Measurements from ENCODE around the gene SQOR. TPM values are rescaled to one million over a fixed set of nuclear protein-coding genes. Genes with fewer than 3 reads are reported as not detected.

The SQOR gene
- total and polyA plus RNA-seq, 2 experiments from 2014 or later: 0.23 TPM; not detected in 1

DNA sequence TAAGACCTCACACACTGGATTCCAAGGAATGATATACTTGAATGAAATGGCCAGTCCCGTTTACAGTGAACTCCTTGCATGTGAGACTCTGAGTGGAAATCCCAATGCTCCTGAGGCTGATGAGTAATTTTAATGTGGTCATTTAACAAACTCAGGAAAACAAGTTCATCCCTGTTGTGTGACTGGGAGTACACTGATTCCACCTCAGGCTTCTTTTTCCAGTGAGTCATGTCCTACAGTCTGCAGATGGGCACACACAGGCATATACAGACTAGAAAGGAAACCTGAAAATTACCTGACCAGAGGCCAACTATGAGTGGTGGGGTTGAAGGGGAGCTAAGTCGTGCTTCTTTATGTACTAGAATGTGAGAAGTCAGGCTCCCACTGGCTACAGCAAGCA lies 5.8 kb downstream of the SQOR start:
- Histone ChIP-seq H3K9me2 (ENCODE audit: insufficient read depth) (no peaks in the 10 kb centered on the region), H3F3A (replicated peaks; ENCODE audit: low read depth) (no peaks in the 10 kb centered on the region), H4K20me1 (replicated peaks; ENCODE audit: insufficient read depth) (no peaks in the 10 kb centered on the region), H3K79me2 (replicated peaks; ENCODE audit: insufficient read depth) (no peaks in the 10 kb centered on the region), H3K27ac (ENCODE audit: low read depth) (no peak overlapping the region), H3K27me3 (ENCODE audit: insufficient read depth) (peaks cover 19% of the 10 kb centered on the region), H3K36me3 (ENCODE audit: insufficient read depth) (no peaks in the 10 kb centered on the region), H3K4me3 (no peak overlapping the region), H2AFZ (no peak overlapping the region), H3K4me1 (ENCODE audit: insufficient read depth) (peaks cover 3% of the 10 kb centered on the region; the same call in 1 of the 2 replicates), H3K4me2 (no peak overlapping the region)
- H3K27ac Mint-ChIP-seq: no peak overlapping the region
- DNase-seq (ENCODE audit: low spot score) (no peak), ATAC-seq (no peak)
- no peak overlapping the region for H3K4me3 Mint-ChIP-seq
- H3K27me3 Mint-ChIP-seq (ENCODE audit: insufficient read depth, low read depth, poor library complexity): peaks cover 5% of the 10 kb centered on the region
- TF ChIP-seq, protein P1, sequence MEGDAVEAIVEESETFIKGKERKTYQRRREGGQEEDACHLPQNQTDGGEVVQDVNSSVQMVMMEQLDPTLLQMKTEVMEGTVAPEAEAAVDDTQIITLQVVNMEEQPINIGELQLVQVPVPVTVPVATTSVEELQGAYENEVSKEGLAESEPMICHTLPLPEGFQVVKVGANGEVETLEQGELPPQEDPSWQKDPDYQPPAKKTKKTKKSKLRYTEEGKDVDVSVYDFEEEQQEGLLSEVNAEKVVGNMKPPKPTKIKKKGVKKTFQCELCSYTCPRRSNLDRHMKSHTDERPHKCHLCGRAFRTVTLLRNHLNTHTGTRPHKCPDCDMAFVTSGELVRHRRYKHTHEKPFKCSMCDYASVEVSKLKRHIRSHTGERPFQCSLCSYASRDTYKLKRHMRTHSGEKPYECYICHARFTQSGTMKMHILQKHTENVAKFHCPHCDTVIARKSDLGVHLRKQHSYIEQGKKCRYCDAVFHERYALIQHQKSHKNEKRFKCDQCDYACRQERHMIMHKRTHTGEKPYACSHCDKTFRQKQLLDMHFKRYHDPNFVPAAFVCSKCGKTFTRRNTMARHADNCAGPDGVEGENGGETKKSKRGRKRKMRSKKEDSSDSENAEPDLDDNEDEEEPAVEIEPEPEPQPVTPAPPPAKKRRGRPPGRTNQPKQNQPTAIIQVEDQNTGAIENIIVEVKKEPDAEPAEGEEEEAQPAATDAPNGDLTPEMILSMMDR (conservative IDR thresholded peaks at IDR 0.05; ENCODE audit: low read depth in 2 of 2): no peak
- TF ChIP-seq CREB1 (CRISPR knock-in tag; IDR thresholded peaks at IDR 0.05; ENCODE audit: low read depth) (no peak), NANOG (IDR thresholded peaks at IDR 0.05; ENCODE audit: borderline replicate concordance) (no peak), ZNF331 (CRISPR knock-in tag; IDR thresholded peaks at IDR 0.05; ENCODE audit: low read depth) (no peak), EZH2phosphoT487 (IDR thresholded peaks at IDR 0.05; ENCODE audit: unreplicated experiment) (no peak), STAT1 (IDR thresholded peaks at IDR 0.05; ENCODE audit: unreplicated experiment) (no peak), POLR2AphosphoS5 (IDR thresholded peaks at IDR 0.05; ENCODE audit: low read depth) (no peak), EZH2 (IDR thresholded peaks at IDR 0.05; ENCODE audit: low read depth, unreplicated experiment) (no peak), ZNF114 (CRISPR knock-in tag; IDR thresholded peaks at IDR 0.05) (no peak), JUNB (IDR thresholded peaks at IDR 0.05; ENCODE audit: unreplicated experiment) (no peak)
- TF ChIP-seq, protein P2, sequence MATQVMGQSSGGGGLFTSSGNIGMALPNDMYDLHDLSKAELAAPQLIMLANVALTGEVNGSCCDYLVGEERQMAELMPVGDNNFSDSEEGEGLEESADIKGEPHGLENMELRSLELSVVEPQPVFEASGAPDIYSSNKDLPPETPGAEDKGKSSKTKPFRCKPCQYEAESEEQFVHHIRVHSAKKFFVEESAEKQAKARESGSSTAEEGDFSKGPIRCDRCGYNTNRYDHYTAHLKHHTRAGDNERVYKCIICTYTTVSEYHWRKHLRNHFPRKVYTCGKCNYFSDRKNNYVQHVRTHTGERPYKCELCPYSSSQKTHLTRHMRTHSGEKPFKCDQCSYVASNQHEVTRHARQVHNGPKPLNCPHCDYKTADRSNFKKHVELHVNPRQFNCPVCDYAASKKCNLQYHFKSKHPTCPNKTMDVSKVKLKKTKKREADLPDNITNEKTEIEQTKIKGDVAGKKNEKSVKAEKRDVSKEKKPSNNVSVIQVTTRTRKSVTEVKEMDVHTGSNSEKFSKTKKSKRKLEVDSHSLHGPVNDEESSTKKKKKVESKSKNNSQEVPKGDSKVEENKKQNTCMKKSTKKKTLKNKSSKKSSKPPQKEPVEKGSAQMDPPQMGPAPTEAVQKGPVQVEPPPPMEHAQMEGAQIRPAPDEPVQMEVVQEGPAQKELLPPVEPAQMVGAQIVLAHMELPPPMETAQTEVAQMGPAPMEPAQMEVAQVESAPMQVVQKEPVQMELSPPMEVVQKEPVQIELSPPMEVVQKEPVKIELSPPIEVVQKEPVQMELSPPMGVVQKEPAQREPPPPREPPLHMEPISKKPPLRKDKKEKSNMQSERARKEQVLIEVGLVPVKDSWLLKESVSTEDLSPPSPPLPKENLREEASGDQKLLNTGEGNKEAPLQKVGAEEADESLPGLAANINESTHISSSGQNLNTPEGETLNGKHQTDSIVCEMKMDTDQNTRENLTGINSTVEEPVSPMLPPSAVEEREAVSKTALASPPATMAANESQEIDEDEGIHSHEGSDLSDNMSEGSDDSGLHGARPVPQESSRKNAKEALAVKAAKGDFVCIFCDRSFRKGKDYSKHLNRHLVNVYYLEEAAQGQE (IDR thresholded peaks at IDR 0.05; ENCODE audit: unreplicated experiment): no peak
- TF ChIP-seq, protein P3, sequence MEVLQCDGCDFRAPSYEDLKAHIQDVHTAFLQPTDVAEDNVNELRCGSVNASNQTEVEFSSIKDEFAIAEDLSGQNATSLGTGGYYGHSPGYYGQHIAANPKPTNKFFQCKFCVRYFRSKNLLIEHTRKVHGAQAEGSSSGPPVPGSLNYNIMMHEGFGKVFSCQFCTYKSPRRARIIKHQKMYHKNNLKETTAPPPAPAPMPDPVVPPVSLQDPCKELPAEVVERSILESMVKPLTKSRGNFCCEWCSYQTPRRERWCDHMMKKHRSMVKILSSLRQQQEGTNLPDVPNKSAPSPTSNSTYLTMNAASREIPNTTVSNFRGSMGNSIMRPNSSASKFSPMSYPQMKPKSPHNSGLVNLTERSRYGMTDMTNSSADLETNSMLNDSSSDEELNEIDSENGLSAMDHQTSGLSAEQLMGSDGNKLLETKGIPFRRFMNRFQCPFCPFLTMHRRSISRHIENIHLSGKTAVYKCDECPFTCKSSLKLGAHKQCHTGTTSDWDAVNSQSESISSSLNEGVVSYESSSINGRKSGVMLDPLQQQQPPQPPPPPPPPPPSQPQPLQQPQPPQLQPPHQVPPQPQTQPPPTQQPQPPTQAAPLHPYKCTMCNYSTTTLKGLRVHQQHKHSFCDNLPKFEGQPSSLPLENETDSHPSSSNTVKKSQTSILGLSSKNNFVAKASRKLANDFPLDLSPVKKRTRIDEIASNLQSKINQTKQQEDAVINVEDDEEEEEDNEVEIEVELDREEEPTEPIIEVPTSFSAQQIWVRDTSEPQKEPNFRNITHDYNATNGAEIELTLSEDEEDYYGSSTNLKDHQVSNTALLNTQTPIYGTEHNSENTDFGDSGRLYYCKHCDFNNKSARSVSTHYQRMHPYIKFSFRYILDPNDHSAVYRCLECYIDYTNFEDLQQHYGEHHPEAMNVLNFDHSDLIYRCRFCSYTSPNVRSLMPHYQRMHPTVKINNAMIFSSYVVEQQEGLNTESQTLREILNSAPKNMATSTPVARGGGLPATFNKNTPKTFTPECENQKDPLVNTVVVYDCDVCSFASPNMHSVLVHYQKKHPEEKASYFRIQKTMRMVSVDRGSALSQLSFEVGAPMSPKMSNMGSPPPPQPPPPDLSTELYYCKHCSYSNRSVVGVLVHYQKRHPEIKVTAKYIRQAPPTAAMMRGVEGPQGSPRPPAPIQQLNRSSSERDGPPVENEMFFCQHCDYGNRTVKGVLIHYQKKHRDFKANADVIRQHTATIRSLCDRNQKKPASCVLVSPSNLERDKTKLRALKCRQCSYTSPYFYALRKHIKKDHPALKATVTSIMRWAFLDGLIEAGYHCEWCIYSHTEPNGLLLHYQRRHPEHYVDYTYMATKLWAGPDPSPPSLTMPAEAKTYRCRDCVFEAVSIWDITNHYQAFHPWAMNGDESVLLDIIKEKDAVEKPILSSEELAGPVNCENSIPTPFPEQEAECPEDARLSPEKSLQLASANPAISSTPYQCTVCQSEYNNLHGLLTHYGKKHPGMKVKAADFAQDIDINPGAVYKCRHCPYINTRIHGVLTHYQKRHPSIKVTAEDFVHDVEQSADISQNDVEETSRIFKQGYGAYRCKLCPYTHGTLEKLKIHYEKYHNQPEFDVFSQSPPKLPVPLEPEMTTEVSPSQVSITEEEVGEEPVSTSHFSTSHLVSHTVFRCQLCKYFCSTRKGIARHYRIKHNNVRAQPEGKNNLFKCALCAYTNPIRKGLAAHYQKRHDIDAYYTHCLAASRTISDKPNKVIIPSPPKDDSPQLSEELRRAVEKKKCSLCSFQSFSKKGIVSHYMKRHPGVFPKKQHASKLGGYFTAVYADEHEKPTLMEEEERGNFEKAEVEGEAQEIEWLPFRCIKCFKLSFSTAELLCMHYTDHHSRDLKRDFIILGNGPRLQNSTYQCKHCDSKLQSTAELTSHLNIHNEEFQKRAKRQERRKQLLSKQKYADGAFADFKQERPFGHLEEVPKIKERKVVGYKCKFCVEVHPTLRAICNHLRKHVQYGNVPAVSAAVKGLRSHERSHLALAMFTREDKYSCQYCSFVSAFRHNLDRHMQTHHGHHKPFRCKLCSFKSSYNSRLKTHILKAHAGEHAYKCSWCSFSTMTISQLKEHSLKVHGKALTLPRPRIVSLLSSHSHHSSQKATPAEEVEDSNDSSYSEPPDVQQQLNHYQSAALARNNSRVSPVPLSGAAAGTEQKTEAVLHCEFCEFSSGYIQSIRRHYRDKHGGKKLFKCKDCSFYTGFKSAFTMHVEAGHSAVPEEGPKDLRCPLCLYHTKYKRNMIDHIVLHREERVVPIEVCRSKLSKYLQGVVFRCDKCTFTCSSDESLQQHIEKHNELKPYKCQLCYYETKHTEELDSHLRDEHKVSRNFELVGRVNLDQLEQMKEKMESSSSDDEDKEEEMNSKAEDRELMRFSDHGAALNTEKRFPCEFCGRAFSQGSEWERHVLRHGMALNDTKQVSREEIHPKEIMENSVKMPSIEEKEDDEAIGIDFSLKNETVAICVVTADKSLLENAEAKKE (CRISPR knock-in tag; IDR thresholded peaks at IDR 0.05): no peak
- TF ChIP-seq, protein P4, sequence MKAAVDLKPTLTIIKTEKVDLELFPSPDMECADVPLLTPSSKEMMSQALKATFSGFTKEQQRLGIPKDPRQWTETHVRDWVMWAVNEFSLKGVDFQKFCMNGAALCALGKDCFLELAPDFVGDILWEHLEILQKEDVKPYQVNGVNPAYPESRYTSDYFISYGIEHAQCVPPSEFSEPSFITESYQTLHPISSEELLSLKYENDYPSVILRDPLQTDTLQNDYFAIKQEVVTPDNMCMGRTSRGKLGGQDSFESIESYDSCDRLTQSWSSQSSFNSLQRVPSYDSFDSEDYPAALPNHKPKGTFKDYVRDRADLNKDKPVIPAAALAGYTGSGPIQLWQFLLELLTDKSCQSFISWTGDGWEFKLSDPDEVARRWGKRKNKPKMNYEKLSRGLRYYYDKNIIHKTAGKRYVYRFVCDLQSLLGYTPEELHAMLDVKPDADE (IDR thresholded peaks at IDR 0.05): no peak
- H3K4me1 Mint-ChIP-seq: peaks cover under 1% of the 10 kb centered on the region; the same call in 1 of the 3 replicates
- H3K36me3 Mint-ChIP-seq (ENCODE audit: low read depth): no peaks in the 10 kb centered on the region; the same call in 2 of the 3 replicates
- peaks cover 54% of the 10 kb centered on the region for H3K9me3 Mint-ChIP-seq

All from GM23338 (cell line).